HepG2 (cell line): ENCODE results near the gene BCKDHA. TPM values are rescaled to one million over a fixed set of nuclear protein-coding genes. Genes with fewer than 3 reads are reported as not detected.

Source experiments
- E2F2 ChIP-seq: sonication (generic); formaldehyde crosslinking; IDR thresholded peaks from 2 replicates; pipeline ENCODE4 v1.4.0; 2020; ENCODE audit warnings: missing genetic modification reagents, borderline replicate concordance
- EEA1 ChIP-seq: sonication (generic); formaldehyde crosslinking; IDR thresholded peaks from 2 replicates; pipeline ENCODE4 v1.5.1; 2020; ENCODE audit warnings: mild to moderate bottlenecking, missing genetic modification reagents, borderline replicate concordance
- KDM6A ChIP-seq: IDR thresholded peaks from 2 replicates; pipeline ENCODE4 v1.6.1; 2016; ENCODE audit warnings: low read depth
- MIER3 ChIP-seq: IDR thresholded peaks from 2 replicates; pipeline ENCODE4 v1.6.1; 2016; ENCODE audit warnings: missing compliant biosample characterization, borderline replicate concordance
- MXD1 ChIP-seq: sonication (generic); formaldehyde crosslinking; IDR thresholded peaks from 2 replicates; pipeline ENCODE4 v1.4.0; 2020; ENCODE audit warnings: mild to moderate bottlenecking, missing genetic modification reagents
- MYNN ChIP-seq: sonication (generic); formaldehyde crosslinking; IDR thresholded peaks from 2 replicates; pipeline ENCODE4 v1.4.0; 2020; ENCODE audit warnings: mild to moderate bottlenecking, low read depth, missing genetic modification reagents
- ZNF12 ChIP-seq: sonication (generic); formaldehyde crosslinking; IDR thresholded peaks from 2 replicates; pipeline ENCODE4 v1.5.0; 2020; ENCODE audit warnings: missing genetic modification reagents
- ZNF138 ChIP-seq: sonication (generic); formaldehyde crosslinking; IDR thresholded peaks from 2 replicates; pipeline ENCODE4 v1.5.0; 2020; ENCODE audit warnings: mild to moderate bottlenecking, low read depth, missing genetic modification reagents
- ZNF331 ChIP-seq: sonication (generic); formaldehyde crosslinking; IDR thresholded peaks from 2 replicates; pipeline ENCODE4 v1.4.0; 2020; ENCODE audit warnings: missing genetic modification reagents
- ZNF530 ChIP-seq: sonication (generic); formaldehyde crosslinking; IDR thresholded peaks from 2 replicates; pipeline ENCODE4 v1.5.0; 2020; ENCODE audit warnings: low read depth, mild to moderate bottlenecking, missing genetic modification reagents
- ZNF569 ChIP-seq: sonication (generic); formaldehyde crosslinking; IDR thresholded peaks from 2 replicates; pipeline ENCODE4 v1.5.0; 2020; ENCODE audit warnings: mild to moderate bottlenecking, missing genetic modification reagents, moderate library complexity, borderline replicate concordance
- ZNF615 ChIP-seq: sonication (generic); formaldehyde crosslinking; IDR thresholded peaks from 2 replicates; pipeline ENCODE4 v1.5.0; 2020; ENCODE audit warnings: mild to moderate bottlenecking, missing genetic modification reagents, borderline replicate concordance
- polyA plus RNA-seq, 8 experiments: library from polyadenylated mRNA; depleted of rRNA in 3 of 8; stranded (reverse) in 7 of 8; unstranded in 1 of 8; fragments of >200 nt; fragmentation: Illumina TruSeq in 4 of 8; extraction: Trizol in 4 of 8; gene quantifications; 2 replicates each; pipeline versions ENCODE4 v1.2.1 to v1.2.3, GENCODE V29; 2011 to 2016; ENCODE audit warnings: low read depth in 4 of 8, missing spikeins in 1 of 8, mixed read lengths in 1 of 8; ENCODE audit not compliant: insufficient read depth in 1 of 8
- total RNA-seq, 5 experiments: library from RNA; depleted of rRNA; stranded (reverse); fragments of >200 nt; fragmentation: Illumina TruSeq; extraction: Trizol; gene quantifications; 2 replicates each; pipeline ENCODE4 v1.2.3, GENCODE V29; 2016; ENCODE audit warnings: low read depth in 1 of 5
- TF ChIP-seq, protein P1 (sequence below): sonication (generic); formaldehyde crosslinking; IDR thresholded peaks from 2 replicates; pipeline ENCODE4 v1.5.1; 2020; ENCODE audit warnings: missing genetic modification reagents, mild to moderate bottlenecking, borderline replicate concordance
- TF ChIP-seq, protein P2 (sequence below): IDR thresholded peaks from 2 replicates; pipeline ENCODE4 v1.6.1; 2016; ENCODE audit warnings: mild to moderate bottlenecking, missing biosample characterization, missing genetic modification reagents
- TF ChIP-seq, protein P3 (sequence below): sonication (generic); formaldehyde crosslinking; IDR thresholded peaks from 2 replicates; pipeline ENCODE4 v1.4.0; 2020; ENCODE audit warnings: mild to moderate bottlenecking, missing genetic modification reagents
- TF ChIP-seq, protein P4 (sequence below): sonication (generic); formaldehyde crosslinking; IDR thresholded peaks from 2 replicates; pipeline ENCODE4 v1.5.0; 2020; ENCODE audit warnings: mild to moderate bottlenecking, missing genetic modification reagents, moderate library complexity

Gene BCKDHA
- total and polyA plus RNA-seq, 2 of the 13 experiments (the other 11 are each of a cell fraction or from before 2014, with no cell fraction given) = 11.8 to 31.5 TPM

DNA sequence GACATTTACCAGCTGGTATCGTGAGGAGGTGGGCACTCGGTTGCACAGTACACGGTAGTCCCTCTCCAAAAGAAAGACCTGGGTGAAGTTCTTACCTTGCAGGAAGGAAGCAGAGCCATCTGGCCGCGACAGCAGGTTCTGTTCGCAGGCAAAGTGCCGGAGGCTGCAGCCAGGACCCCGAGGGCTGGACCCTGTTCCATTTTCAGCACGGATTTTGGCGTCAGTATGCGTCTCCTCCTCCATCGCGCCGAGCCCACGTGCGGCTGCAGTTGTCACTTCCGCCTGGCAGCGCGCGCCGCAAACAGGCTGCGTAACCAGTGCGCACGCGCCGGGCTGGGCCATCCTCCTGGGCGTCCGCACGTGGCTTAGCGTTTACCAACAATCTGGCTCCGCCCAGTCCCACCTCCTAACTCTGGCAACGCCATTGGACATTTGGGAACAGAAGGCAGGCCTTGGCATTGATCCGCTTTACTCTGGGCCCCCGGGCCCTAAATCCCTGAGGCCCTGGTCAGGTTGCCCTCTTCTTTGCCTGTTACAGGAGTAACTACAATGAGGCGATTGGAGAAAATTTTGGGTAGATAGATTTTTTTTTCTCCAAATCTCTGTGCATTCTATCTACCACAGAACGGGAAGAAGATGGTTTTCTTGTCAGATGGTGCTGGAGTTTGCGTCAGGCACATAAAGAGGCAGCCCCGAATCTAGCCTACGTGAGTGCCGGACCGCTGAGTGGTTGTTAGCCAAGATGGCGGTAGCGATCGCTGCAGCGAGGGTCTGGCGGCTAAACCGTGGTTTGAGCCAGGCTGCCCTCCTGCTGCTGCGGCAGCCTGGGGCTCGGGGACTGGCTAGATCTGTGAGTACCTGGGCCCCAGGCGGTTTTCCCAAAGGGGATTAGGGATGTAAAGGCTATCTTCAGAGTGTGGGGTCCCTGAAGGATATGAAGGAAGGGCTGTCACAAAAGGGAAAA lies at the start of gene BCKDHA, which contains the start of gene EXOSC5 (continued):
- TF ChIP-seq MXD1 (CRISPR knock-in tag) (peak; percentile 100; the same call in 1 of the 2 replicates), MYNN (no peak), ZNF138 (CRISPR knock-in tag) (0 out of 2 replicates have a peak, but pooled peaks have one; percentile 35), EEA1 (CRISPR knock-in tag) (0 out of 2 replicates have a peak, but pooled peaks have one; percentile 18), ZNF12 (CRISPR knock-in tag) (no peak), KDM6A (CRISPR knock-in tag) (no peak), ZNF530 (no peak), ZNF569 (CRISPR knock-in tag) (0 out of 2 replicates have a peak, but pooled peaks have one; percentile 45), ZNF615 (CRISPR knock-in tag) (no peak), E2F2 (no peak), ZNF331 (CRISPR knock-in tag) (peak; percentile 60; the same call in 1 of the 2 replicates), MIER3 (CRISPR knock-in tag) (peak; percentile 89)
- TF ChIP-seq, protein P1, sequence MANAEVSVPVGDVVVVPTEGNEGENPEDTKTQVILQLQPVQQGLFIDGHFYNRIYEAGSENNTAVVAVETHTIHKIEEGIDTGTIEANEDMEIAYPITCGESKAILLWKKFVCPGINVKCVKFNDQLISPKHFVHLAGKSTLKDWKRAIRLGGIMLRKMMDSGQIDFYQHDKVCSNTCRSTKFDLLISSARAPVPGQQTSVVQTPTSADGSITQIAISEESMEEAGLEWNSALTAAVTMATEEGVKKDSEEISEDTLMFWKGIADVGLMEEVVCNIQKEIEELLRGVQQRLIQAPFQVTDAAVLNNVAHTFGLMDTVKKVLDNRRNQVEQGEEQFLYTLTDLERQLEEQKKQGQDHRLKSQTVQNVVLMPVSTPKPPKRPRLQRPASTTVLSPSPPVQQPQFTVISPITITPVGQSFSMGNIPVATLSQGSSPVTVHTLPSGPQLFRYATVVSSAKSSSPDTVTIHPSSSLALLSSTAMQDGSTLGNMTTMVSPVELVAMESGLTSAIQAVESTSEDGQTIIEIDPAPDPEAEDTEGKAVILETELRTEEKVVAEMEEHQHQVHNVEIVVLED (CRISPR knock-in tag) = peak; percentile 92
- TF ChIP-seq, protein P2, sequence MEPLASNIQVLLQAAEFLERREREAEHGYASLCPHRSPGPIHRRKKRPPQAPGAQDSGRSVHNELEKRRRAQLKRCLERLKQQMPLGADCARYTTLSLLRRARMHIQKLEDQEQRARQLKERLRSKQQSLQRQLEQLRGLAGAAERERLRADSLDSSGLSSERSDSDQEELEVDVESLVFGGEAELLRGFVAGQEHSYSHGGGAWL (CRISPR knock-in tag) = peak; percentile 100
- TF ChIP-seq, protein P3, sequence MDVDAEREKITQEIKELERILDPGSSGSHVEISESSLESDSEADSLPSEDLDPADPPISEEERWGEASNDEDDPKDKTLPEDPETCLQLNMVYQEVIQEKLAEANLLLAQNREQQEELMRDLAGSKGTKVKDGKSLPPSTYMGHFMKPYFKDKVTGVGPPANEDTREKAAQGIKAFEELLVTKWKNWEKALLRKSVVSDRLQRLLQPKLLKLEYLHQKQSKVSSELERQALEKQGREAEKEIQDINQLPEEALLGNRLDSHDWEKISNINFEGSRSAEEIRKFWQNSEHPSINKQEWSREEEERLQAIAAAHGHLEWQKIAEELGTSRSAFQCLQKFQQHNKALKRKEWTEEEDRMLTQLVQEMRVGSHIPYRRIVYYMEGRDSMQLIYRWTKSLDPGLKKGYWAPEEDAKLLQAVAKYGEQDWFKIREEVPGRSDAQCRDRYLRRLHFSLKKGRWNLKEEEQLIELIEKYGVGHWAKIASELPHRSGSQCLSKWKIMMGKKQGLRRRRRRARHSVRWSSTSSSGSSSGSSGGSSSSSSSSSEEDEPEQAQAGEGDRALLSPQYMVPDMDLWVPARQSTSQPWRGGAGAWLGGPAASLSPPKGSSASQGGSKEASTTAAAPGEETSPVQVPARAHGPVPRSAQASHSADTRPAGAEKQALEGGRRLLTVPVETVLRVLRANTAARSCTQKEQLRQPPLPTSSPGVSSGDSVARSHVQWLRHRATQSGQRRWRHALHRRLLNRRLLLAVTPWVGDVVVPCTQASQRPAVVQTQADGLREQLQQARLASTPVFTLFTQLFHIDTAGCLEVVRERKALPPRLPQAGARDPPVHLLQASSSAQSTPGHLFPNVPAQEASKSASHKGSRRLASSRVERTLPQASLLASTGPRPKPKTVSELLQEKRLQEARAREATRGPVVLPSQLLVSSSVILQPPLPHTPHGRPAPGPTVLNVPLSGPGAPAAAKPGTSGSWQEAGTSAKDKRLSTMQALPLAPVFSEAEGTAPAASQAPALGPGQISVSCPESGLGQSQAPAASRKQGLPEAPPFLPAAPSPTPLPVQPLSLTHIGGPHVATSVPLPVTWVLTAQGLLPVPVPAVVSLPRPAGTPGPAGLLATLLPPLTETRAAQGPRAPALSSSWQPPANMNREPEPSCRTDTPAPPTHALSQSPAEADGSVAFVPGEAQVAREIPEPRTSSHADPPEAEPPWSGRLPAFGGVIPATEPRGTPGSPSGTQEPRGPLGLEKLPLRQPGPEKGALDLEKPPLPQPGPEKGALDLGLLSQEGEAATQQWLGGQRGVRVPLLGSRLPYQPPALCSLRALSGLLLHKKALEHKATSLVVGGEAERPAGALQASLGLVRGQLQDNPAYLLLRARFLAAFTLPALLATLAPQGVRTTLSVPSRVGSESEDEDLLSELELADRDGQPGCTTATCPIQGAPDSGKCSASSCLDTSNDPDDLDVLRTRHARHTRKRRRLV = 0 out of 2 replicates have a peak, but pooled peaks have one; percentile 1
- TF ChIP-seq, protein P4, sequence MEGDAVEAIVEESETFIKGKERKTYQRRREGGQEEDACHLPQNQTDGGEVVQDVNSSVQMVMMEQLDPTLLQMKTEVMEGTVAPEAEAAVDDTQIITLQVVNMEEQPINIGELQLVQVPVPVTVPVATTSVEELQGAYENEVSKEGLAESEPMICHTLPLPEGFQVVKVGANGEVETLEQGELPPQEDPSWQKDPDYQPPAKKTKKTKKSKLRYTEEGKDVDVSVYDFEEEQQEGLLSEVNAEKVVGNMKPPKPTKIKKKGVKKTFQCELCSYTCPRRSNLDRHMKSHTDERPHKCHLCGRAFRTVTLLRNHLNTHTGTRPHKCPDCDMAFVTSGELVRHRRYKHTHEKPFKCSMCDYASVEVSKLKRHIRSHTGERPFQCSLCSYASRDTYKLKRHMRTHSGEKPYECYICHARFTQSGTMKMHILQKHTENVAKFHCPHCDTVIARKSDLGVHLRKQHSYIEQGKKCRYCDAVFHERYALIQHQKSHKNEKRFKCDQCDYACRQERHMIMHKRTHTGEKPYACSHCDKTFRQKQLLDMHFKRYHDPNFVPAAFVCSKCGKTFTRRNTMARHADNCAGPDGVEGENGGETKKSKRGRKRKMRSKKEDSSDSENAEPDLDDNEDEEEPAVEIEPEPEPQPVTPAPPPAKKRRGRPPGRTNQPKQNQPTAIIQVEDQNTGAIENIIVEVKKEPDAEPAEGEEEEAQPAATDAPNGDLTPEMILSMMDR = no peak
